Ishikawa (cell line): ENCODE data around the gene CSTB.
A peak's percentile ranks its signal among the peaks of the same experiment; 100 is the strongest.

ENCODE experiments used
- CEBPB ChIP-seq: IDR thresholded peaks from 2 replicates; pipeline ENCODE4 v1.6.1; 2012
- CREB1 ChIP-seq: IDR thresholded peaks from 2 replicates; pipeline ENCODE4 v1.6.1; 2012; ENCODE audit warnings: low read depth
- EGR1 ChIP-seq: IDR thresholded peaks from 2 replicates; pipeline ENCODE4 v1.6.1; 2012
- EP300 ChIP-seq: IDR thresholded peaks from 2 replicates; pipeline ENCODE4 v1.6.1; 2012; ENCODE audit warnings: borderline replicate concordance
- FOXM1 ChIP-seq: IDR thresholded peaks from 2 replicates; pipeline ENCODE4 v1.6.1; 2012; ENCODE audit warnings: low read depth, borderline replicate concordance
- MAX ChIP-seq: IDR thresholded peaks from 2 replicates; pipeline ENCODE4 v1.6.1; 2012
- NFIC ChIP-seq: IDR thresholded peaks from 2 replicates; pipeline ENCODE4 v1.6.1; 2012
- RAD21 ChIP-seq: IDR thresholded peaks from 2 replicates; pipeline ENCODE4 v1.6.1; 2012; ENCODE audit warnings: low read depth
- TAF1 ChIP-seq: IDR thresholded peaks from 2 replicates; pipeline ENCODE4 v1.6.1; 2012; ENCODE audit warnings: low read depth, mild to moderate bottlenecking
- TCF12 ChIP-seq: IDR thresholded peaks from 2 replicates; pipeline ENCODE4 v1.6.1; 2012; ENCODE audit warnings: low read depth
- TEAD4 ChIP-seq: IDR thresholded peaks from 2 replicates; pipeline ENCODE4 v1.6.1; 2012
- YY1 ChIP-seq: IDR thresholded peaks from 2 replicates; pipeline ENCODE4 v1.6.1; 2012; ENCODE audit warnings: low read depth
- ZBTB7A ChIP-seq: IDR thresholded peaks from 2 replicates; pipeline ENCODE4 v1.6.1; 2012; ENCODE audit warnings: low read depth
- TF ChIP-seq, protein P1 (sequence below): IDR thresholded peaks from 2 replicates; pipeline ENCODE4 v1.6.1; 2012
- TF ChIP-seq, protein P2 (sequence below): IDR thresholded peaks from 2 replicates; pipeline ENCODE4 v1.6.1; 2012; ENCODE audit warnings: low read depth, mild to moderate bottlenecking

Gene CSTB, protein sequence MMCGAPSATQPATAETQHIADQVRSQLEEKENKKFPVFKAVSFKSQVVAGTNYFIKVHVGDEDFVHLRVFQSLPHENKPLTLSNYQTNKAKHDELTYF

GRCh38 chr21:43775795-43776430 is at the start of gene CSTB:
TSS of gene CSTB (minus strand) at chr21:43776308. CDS start at chr21:43776269, 39 bp downstream.
- TF ChIP-seq, protein P1, sequence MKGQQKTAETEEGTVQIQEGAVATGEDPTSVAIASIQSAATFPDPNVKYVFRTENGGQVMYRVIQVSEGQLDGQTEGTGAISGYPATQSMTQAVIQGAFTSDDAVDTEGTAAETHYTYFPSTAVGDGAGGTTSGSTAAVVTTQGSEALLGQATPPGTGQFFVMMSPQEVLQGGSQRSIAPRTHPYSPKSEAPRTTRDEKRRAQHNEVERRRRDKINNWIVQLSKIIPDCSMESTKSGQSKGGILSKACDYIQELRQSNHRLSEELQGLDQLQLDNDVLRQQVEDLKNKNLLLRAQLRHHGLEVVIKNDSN = peak; percentile 98
- no peak for TF ChIP-seq TCF12
- 0 out of 2 replicates have a peak, but pooled peaks have one; percentile 58 for TF ChIP-seq TAF1
- TF ChIP-seq MAX = peak; percentile 65; the same call in 1 of the 2 replicates
- no peak for TF ChIP-seq YY1
- peak; percentile 30; the same call in 1 of the 2 replicates for TF ChIP-seq TEAD4
- peak; percentile 10; the same call in 1 of the 2 replicates for TF ChIP-seq NFIC
- TF ChIP-seq ZBTB7A = no peak
- TF ChIP-seq EGR1 = 0 out of 2 replicates have a peak, but pooled peaks have one; percentile 10
- no peak for TF ChIP-seq EP300
- TF ChIP-seq, protein P2, sequence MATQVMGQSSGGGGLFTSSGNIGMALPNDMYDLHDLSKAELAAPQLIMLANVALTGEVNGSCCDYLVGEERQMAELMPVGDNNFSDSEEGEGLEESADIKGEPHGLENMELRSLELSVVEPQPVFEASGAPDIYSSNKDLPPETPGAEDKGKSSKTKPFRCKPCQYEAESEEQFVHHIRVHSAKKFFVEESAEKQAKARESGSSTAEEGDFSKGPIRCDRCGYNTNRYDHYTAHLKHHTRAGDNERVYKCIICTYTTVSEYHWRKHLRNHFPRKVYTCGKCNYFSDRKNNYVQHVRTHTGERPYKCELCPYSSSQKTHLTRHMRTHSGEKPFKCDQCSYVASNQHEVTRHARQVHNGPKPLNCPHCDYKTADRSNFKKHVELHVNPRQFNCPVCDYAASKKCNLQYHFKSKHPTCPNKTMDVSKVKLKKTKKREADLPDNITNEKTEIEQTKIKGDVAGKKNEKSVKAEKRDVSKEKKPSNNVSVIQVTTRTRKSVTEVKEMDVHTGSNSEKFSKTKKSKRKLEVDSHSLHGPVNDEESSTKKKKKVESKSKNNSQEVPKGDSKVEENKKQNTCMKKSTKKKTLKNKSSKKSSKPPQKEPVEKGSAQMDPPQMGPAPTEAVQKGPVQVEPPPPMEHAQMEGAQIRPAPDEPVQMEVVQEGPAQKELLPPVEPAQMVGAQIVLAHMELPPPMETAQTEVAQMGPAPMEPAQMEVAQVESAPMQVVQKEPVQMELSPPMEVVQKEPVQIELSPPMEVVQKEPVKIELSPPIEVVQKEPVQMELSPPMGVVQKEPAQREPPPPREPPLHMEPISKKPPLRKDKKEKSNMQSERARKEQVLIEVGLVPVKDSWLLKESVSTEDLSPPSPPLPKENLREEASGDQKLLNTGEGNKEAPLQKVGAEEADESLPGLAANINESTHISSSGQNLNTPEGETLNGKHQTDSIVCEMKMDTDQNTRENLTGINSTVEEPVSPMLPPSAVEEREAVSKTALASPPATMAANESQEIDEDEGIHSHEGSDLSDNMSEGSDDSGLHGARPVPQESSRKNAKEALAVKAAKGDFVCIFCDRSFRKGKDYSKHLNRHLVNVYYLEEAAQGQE = no peak
- TF ChIP-seq CREB1 = no peak
- TF ChIP-seq FOXM1 = no peak
- no peak for TF ChIP-seq RAD21
- TF ChIP-seq CEBPB = no peak

GRCh38 chr21:43825242-43825935 is 49.3 kb upstream of the CSTB start:
- TF ChIP-seq, protein P1 = no peak
- no peak for TF ChIP-seq TCF12
- no peak for TF ChIP-seq RAD21
- TF ChIP-seq EGR1 = no peak
- no peak for TF ChIP-seq NFIC
- TF ChIP-seq, protein P2 = no peak
- TF ChIP-seq CREB1 = no peak
- no peak for TF ChIP-seq MAX
- TF ChIP-seq ZBTB7A = no peak
- no peak for TF ChIP-seq CEBPB

GRCh38 chr21:43824333-43825241 is 48.5 kb upstream of the CSTB start:
- TF ChIP-seq NFIC (no peak), RAD21 (no peak), EP300 (no peak), ZBTB7A (no peak), CEBPB (no peak)
- TF ChIP-seq, protein P2 = no peak

- TF ChIP-seq TCF12 (no peak), MAX (no peak), FOXM1 (no peak), NFIC (no peak), RAD21 (no peak), EP300 (no peak), EGR1 (no peak), TEAD4 (no peak), ZBTB7A (no peak), YY1 (no peak), CEBPB (no peak), TAF1 (no peak), CREB1 (no peak)
- TF ChIP-seq, protein P2 = no peak
- TF ChIP-seq, protein P1 = no peak
Measured at GRCh38 chr21:43820466-43820865, 44.4 kb upstream of the CSTB start.
